Femur (tissue), 1 donor: ENCODE measurements around the gene DRC1.
A peak's percentile ranks its signal among the peaks of the same experiment; 100 is the strongest.
"Not testable (repeated sequence)": the region's sequence is repeated elsewhere in the genome, so short reads cannot be mapped to it uniquely, and the experiment has no call there.

Experiments
- DNase-seq: peaks from one replicate; pipeline ENCODE4 v3.0.0-alpha.2; 2017

DRC1 gene

GRCh38 chr2:26401739-26402541 is at the start of gene DRC1:
DRC1 (plus strand) TSS chr2:26401920; CDS start chr2:26401990, 70 bp downstream.
- DNase-seq, result peak; percentile 89

GRCh38 chr2:26352892-26353291 is 48.8 kb upstream of the DRC1 start:
- no peak for DNase-seq

- not testable (repeated sequence) for DNase-seq
Observed at GRCh38 chr2:26354469-26354868, 47.3 kb upstream of the DRC1 start.

GRCh38 chr2:26355038-26355995 is 46.4 kb upstream of the DRC1 start:
- DNase-seq, result no peak

GRCh38 chr2:26356111-26356510 is 45.6 kb upstream of the DRC1 start:
- no peak for DNase-seq

- no peak for DNase-seq
Observed at GRCh38 chr2:26356771-26357170, 44.9 kb upstream of the DRC1 start.

- DNase-seq, result no peak
Observed at GRCh38 chr2:26359886-26360473, 41.7 kb upstream of the DRC1 start.

- DNase-seq, result no peak
Observed at GRCh38 chr2:26363323-26363722, 38.4 kb upstream of the DRC1 start.

- no peak for DNase-seq
Observed at GRCh38 chr2:26363958-26364357, 37.8 kb upstream of the DRC1 start.

GRCh38 chr2:26364669-26365068 is 37.1 kb upstream of the DRC1 start:
- DNase-seq, result no peak

GRCh38 chr2:26366957-26367356 is 34.8 kb upstream of the DRC1 start:
- DNase-seq, result no peak

GRCh38 chr2:26369664-26370063 is 32.1 kb upstream of the DRC1 start:
- not testable (repeated sequence) for DNase-seq

GRCh38 chr2:26370909-26371308 is 30.8 kb upstream of the DRC1 start:
- not testable (repeated sequence) for DNase-seq

GRCh38 chr2:26376799-26377198 is 24.9 kb upstream of the DRC1 start:
- DNase-seq, result no peak

- no peak for DNase-seq
Observed at GRCh38 chr2:26380281-26380680, 21.4 kb upstream of the DRC1 start.

- DNase-seq, result no peak
Observed at GRCh38 chr2:26382564-26382963, 19.2 kb upstream of the DRC1 start.

GRCh38 chr2:26384183-26384582 is 17.5 kb upstream of the DRC1 start:
- DNase-seq, result no peak

GRCh38 chr2:26384597-26384996 is 17.1 kb upstream of the DRC1 start:
- no peak for DNase-seq

- no peak for DNase-seq
Observed at GRCh38 chr2:26387189-26387588, 14.5 kb upstream of the DRC1 start.

- DNase-seq, result no peak
Observed at GRCh38 chr2:26394694-26395093, 7.0 kb upstream of the DRC1 start.

- DNase-seq, result no peak
Observed at GRCh38 chr2:26395394-26395793, 6.3 kb upstream of the DRC1 start.

GRCh38 chr2:26396734-26397298 is 4.9 kb upstream of the DRC1 start:
- no peak for DNase-seq

GRCh38 chr2:26399771-26400376 is 1.8 kb upstream of the DRC1 start:
- DNase-seq, result no peak
